ENCODE measurements around the gene VAV1. TPM values are rescaled to one million over a fixed set of nuclear protein-coding genes. Genes with fewer than 3 reads are reported as not detected.

Gene VAV1
- total and polyA plus RNA-seq, 2 of the 8 experiments (the other 6 are each of a cell fraction or from before 2014, with no cell fraction given): 0.21 to 0.22 TPM

- TF ChIP-seq SUZ12 (IDR thresholded peaks at IDR 0.05; ENCODE audit: low read length): no peak
- no peak for TF ChIP-seq MAFK (IDR thresholded peaks at IDR 0.05; ENCODE audit: low read depth, low read length)
Observed at GRCh38 chr19:6811378-6811777, 38.9 kb downstream of the VAV1 start (continued).

All from H1 (cell line).